PC-9 (cell line): Measurements from ENCODE around the gene SLC27A2.

Experiments
- CTCF ChIP-seq: fragments of 200-600 bp; sonication (generic); conservative IDR thresholded peaks from 2 replicates; pipeline ENCODE4 v1.6.1; 2017; ENCODE audit warnings: mixed run types, antibody characterized with exemption, mild to moderate bottlenecking, moderate library complexity
- EZH2 ChIP-seq: fragments of 200-600 bp; sonication (generic); IDR thresholded peaks from 2 replicates; pipeline ENCODE4 v1.8.0; 2017; ENCODE audit warnings: antibody characterized with exemption, low read depth

GRCh38 chr15:50241684-50242450 lies 59.9 kb downstream of the SLC27A2 start:
- TF ChIP-seq CTCF (no peak), EZH2 (no peak)
